ENCODE data around the gene BCL2L1.
A peak's percentile ranks its signal among the peaks of the same experiment; 100 is the strongest.

The BCL2L1 gene

GRCh38 chr20:31695849-31696804 lies 26.5 kb downstream of the BCL2L1 start:
- Mint-ChIP-seq H3K36me3 (ENCODE audit: low read depth) (peaks cover 70% of the 10 kb centered on the region), H3K27me3 (no peaks in the 10 kb centered on the region), H3K4me3 (no peak overlapping the region), H3K27ac (peak overlapping the region; percentile 34), H3K4me1 (peaks cover 91% of the 10 kb centered on the region), H3K9me3 (no peaks in the 10 kb centered on the region)
- ATAC-seq (no peak), DNase-seq (no peak)

DNA sequence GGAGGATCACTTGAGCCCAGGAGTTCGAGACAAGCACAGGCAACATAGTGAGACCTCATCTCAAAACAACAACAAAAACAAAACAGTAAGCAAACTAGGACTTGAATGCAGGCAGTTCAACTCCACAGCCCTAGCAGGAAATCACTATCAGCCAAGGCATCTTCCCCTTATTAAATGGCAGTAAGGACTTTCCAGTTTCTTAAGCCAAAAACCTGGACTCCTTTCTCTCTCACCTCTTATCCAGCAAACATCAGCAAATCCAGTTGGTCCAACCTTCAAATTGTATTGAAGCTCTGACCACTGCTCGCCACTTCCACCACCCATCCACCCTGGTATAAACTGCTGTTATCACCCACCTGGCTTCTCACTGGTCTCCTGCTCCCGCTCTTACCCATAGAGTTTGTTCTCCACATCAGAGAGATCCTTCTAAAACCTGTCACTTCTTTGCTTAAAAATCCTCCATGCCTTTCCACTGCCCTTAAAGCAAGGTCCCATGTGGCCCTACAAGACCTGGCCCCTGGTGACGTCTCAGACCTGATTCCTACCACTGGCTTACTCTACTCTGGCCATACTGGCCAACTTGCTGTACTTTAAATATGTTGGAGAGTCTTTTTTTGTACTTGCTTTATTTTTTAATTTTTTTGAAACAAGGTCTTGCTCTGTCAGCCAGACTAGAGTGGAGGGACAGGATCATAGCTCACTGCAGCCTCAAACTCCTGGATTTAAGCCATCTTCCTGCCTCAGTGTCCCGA lies 27.6 kb downstream of the BCL2L1 start:
- peaks cover 88% of the 10 kb centered on the region for H3K4me1 Mint-ChIP-seq

GRCh38 chr20:31693987-31694661 lies 28.5 kb downstream of the BCL2L1 start:
- no peak for ATAC-seq
- Mint-ChIP-seq H3K4me3 (no peak overlapping the region), H3K27me3 (no peaks in the 10 kb centered on the region), H3K9me3 (no peaks in the 10 kb centered on the region), H3K4me1 (peaks cover 84% of the 10 kb centered on the region), H3K36me3 (ENCODE audit: low read depth) (peaks cover 68% of the 10 kb centered on the region), H3K27ac (peak overlapping the region; percentile 57)
- no peak for DNase-seq

More for the DNA sequence above, 27.6 kb downstream of the BCL2L1 start:
- no peaks in the 10 kb centered on the region for H3K27me3 Mint-ChIP-seq
- no peaks in the 10 kb centered on the region for H3K9me3 Mint-ChIP-seq
- DNase-seq (no peak), ATAC-seq (no peak)
- H3K36me3 Mint-ChIP-seq (ENCODE audit: low read depth), result peaks cover 69% of the 10 kb centered on the region
- no peak overlapping the region for H3K4me3 Mint-ChIP-seq
- H3K27ac Mint-ChIP-seq, result peak overlapping the region; percentile 57

DNA sequence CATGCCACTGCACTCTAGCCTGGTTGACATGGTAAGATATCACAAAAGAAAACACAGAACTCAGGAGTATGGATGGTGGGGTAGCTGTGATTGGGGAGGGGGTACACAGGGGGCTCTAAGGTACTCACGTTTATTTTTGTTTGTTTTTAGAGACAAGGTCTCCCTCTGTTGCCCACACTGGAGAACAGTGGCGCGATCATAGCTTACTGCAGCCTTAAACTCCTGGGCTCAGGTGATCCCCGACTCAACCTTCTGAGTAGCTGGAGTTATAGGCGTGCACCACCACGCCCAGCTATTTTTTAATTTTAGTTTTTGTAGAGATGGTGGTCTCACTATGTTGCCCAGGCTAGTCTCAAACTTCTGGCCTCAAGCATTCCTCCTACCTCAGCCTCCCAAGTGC lies 29.3 kb downstream of the BCL2L1 start:
- Mint-ChIP-seq H3K27me3 (no peaks in the 10 kb centered on the region), H3K9me3 (no peaks in the 10 kb centered on the region), H3K4me1 (peaks cover 83% of the 10 kb centered on the region), H3K36me3 (ENCODE audit: low read depth) (peaks cover 67% of the 10 kb centered on the region), H3K27ac (no peak overlapping the region), H3K4me3 (no peak overlapping the region)
- DNase-seq (no peak), ATAC-seq (no peak)

DNA sequence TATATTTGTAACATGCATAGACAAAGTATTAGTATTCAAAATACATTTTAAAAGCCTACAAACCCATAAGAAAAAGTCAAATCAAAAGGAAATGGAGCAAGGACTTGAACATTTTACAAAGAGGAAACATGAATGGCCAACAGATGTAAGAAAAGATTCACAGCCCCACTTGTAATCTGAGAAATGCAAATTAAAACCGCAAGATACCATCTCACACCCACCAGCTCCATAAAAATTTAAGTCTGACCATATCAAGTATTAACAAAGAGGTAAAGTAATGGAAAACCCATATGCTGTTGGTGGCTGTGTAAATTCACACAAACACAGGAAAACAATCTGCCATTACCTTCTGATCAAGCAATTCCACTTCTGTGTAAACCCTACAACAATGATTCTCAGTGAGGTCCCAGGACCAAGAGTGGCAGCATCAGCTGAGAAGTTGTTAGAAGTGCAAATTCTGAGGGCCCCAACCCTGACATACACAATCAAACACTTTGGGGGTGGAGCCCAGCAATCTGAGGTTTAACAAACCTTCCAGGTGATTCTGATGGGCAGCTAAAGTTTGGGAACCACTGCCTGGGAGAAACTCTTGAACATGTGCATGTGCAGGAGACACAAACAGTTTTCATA lies 30.9 kb downstream of the BCL2L1 start:
- H3K9me3 Mint-ChIP-seq, result no peaks in the 10 kb centered on the region
- H3K4me3 Mint-ChIP-seq, result peak overlapping the region; percentile 1
- ATAC-seq, result peak; percentile 29
- peak overlapping the region; percentile 74 for H3K27ac Mint-ChIP-seq
- peaks cover 86% of the 10 kb centered on the region for H3K4me1 Mint-ChIP-seq
- DNase-seq, result no peak
- peaks cover 67% of the 10 kb centered on the region for H3K36me3 Mint-ChIP-seq (ENCODE audit: low read depth)
- H3K27me3 Mint-ChIP-seq, result no peaks in the 10 kb centered on the region

DNA sequence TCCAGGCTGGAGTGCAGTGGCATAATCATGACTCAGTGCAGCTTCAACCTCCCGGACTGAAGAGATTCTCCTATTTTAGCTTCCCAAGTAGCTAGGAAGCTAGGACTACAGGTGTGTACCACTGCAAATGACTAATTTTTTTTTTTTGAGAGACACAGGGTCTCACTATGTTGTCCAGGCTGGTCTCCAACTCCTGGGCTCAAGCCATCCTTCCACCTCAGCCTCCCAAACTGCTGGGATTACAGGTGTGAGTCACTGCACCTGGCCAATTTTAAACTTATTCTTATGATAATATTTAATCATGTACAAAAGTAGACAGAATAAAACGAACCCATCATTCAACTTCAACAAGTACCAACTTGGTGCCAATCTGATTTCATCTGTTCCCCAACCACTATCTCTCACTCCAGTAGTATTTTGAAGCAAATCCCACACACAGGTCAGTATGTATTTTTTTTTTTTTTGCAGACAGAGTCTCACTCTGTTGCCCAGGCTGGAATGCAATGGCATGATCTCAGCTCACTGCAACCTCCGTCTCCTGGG lies 32.5 kb downstream of the BCL2L1 start:
- H3K4me1 Mint-ChIP-seq, result peaks cover 86% of the 10 kb centered on the region
- H3K9me3 Mint-ChIP-seq, result no peaks in the 10 kb centered on the region

DNA sequence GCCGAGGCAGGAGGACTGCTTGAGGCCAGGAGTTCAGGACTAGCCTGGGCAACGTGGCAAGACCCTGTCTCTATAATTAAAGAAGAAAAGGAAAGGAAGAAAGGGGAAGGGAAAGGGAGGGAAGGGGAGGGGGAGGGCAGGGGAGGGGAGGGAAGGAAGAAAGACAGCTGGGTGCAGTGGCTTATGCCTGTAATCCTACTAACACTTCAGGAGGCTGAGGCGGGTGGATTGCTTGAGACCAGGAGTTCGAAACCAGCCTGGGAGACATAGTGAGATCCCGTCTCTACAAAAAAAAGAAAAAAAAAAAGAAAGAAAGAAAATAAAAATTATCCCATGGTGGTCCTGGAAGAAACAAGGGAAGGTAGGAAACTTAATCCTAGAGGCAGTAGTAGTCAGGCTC lies 33.5 kb downstream of the BCL2L1 start:
- Mint-ChIP-seq H3K4me3 (no peak overlapping the region), H3K36me3 (ENCODE audit: low read depth) (peaks cover 69% of the 10 kb centered on the region), H3K4me1 (peaks cover 86% of the 10 kb centered on the region), H3K9me3 (no peaks in the 10 kb centered on the region), H3K27ac (peak overlapping the region; percentile 33), H3K27me3 (no peaks in the 10 kb centered on the region)
- DNase-seq, result no peak
- no peak for ATAC-seq

More for the DNA sequence above, 32.5 kb downstream of the BCL2L1 start:
- peaks cover 67% of the 10 kb centered on the region for H3K36me3 Mint-ChIP-seq (ENCODE audit: low read depth)
- DNase-seq, result no peak
- no peak for ATAC-seq
- peak overlapping the region; percentile 45 for H3K27ac Mint-ChIP-seq
- H3K27me3 Mint-ChIP-seq, result no peaks in the 10 kb centered on the region
- no peak overlapping the region for H3K4me3 Mint-ChIP-seq

- no peaks in the 10 kb centered on the region for H3K27me3 Mint-ChIP-seq
- H3K4me1 Mint-ChIP-seq, result peaks cover 88% of the 10 kb centered on the region
- H3K27ac Mint-ChIP-seq, result no peak overlapping the region
- no peaks in the 10 kb centered on the region for H3K9me3 Mint-ChIP-seq
- H3K4me3 Mint-ChIP-seq, result no peak overlapping the region
- ATAC-seq, result no peak
- peaks cover 80% of the 10 kb centered on the region for H3K36me3 Mint-ChIP-seq (ENCODE audit: low read depth)
- DNase-seq, result no peak
Measured at GRCh38 chr20:31687777-31688176, 34.9 kb downstream of the BCL2L1 start.

GRCh38 chr20:31685853-31686643 lies 36.6 kb downstream of the BCL2L1 start:
- Mint-ChIP-seq H3K9me3 (no peaks in the 10 kb centered on the region), H3K27me3 (no peaks in the 10 kb centered on the region), H3K4me3 (peak overlapping the region; percentile 46), H3K27ac (peak overlapping the region; percentile 76), H3K4me1 (peaks cover 87% of the 10 kb centered on the region), H3K36me3 (ENCODE audit: low read depth) (peaks cover 80% of the 10 kb centered on the region)
- ATAC-seq (no peak), DNase-seq (no peak)

GRCh38 chr20:31684153-31685015 lies 38.3 kb downstream of the BCL2L1 start:
- no peak for DNase-seq
- peak overlapping the region; percentile 90 for H3K27ac Mint-ChIP-seq
- ATAC-seq, result peak; percentile 54

DNA sequence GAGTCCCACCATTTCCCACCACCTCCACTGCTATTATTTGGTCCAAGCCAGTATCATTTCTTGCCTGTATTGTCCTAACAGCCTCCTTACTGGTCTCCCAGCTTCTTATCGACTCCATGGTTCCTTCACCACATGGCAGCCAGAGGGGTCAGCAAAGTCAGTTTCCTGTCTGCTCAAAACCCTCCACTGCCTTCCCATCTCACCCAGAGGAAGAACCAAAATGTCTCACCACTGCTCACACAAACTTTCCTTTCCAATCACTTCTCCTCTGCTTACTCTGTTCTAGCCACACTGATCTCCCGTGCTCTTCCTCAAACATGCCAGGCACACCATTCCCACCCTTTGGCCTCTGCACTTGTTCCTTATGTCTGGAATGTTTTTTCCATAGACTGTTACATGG lies 39.7 kb downstream of the BCL2L1 start:
- H3K36me3 Mint-ChIP-seq (ENCODE audit: low read depth), result peaks cover 88% of the 10 kb centered on the region
- peaks cover 95% of the 10 kb centered on the region for H3K4me1 Mint-ChIP-seq
- H3K27ac Mint-ChIP-seq, result peak overlapping the region; percentile 77
- peak overlapping the region; percentile 40 for H3K4me3 Mint-ChIP-seq
- no peaks in the 10 kb centered on the region for H3K27me3 Mint-ChIP-seq
- DNase-seq (no peak), ATAC-seq (no peak)
- H3K9me3 Mint-ChIP-seq, result no peaks in the 10 kb centered on the region

More at GRCh38 chr20:31684153-31685015, 38.3 kb downstream of the BCL2L1 start:
- peaks cover 83% of the 10 kb centered on the region for H3K36me3 Mint-ChIP-seq (ENCODE audit: low read depth)
- peak overlapping the region; percentile 8 for H3K4me3 Mint-ChIP-seq
- peaks cover 94% of the 10 kb centered on the region for H3K4me1 Mint-ChIP-seq
- no peaks in the 10 kb centered on the region for H3K9me3 Mint-ChIP-seq
- no peaks in the 10 kb centered on the region for H3K27me3 Mint-ChIP-seq

DNA sequence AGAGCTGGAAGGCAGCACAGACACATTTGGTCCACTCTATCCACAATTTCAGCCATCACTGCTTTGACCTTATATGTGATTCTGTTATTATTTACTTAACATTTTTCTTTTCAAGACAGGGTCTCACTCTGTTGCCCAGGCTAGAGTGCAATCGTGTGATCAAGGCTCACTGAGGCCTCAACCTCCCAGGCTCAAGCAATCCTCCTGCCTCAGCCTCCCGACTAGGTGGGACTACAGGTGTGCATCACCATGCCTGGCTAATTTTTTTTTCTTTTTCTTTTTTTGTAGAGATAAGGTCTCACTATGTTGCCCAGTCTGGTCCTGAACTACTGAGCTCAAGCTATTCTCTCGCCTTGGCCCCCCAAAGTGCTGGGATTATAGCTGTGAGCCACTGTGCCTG lies 40.3 kb downstream of the BCL2L1 start:
- no peaks in the 10 kb centered on the region for H3K27me3 Mint-ChIP-seq
- H3K9me3 Mint-ChIP-seq, result no peaks in the 10 kb centered on the region
- peaks cover 89% of the 10 kb centered on the region for H3K36me3 Mint-ChIP-seq (ENCODE audit: low read depth)
- H3K4me1 Mint-ChIP-seq, result peaks cover 97% of the 10 kb centered on the region
- ATAC-seq (no peak), DNase-seq (no peak)
- no peak overlapping the region for H3K4me3 Mint-ChIP-seq
- peak overlapping the region; percentile 79 for H3K27ac Mint-ChIP-seq
